Effector memory CD8-positive, alpha-beta T cell (primary cell): ENCODE results near the gene WFDC13.

Source experiments
- ATAC-seq: fragments of 150-1000 bp; cut with Tn5 transposase; replicated peaks from 2 replicates; pipeline ENCODE4 v1.10.0; 2021; ENCODE audit warnings: mild to moderate bottlenecking, moderate library complexity
- DNase-seq, 3 experiments: peaks; one replicate each; pipeline ENCODE4 v3.0.0; 2021
- H3K27ac Mint-ChIP-seq, 2 donors: one replicate each; pipeline ENCODE4 v1.8.0; 2022; ENCODE audit warnings: mild to moderate bottlenecking in 2 of 2, mixed read lengths in 2 of 2, moderate library complexity in 2 of 2
- H3K27me3 Mint-ChIP-seq, 2 donors: one replicate each; pipeline ENCODE4 v1.8.0; 2022; ENCODE audit warnings: mixed read lengths in 2 of 2
- H3K36me3 Mint-ChIP-seq: one replicate; pipeline ENCODE4 v1.8.0; 2022; ENCODE audit warnings: mild to moderate bottlenecking, moderate library complexity, mixed read lengths; ENCODE audit not compliant: insufficient read depth
- H3K4me1 Mint-ChIP-seq, 2 donors: one replicate each; pipeline ENCODE4 v1.8.0; 2022; ENCODE audit warnings: low read depth in 2 of 2, mixed read lengths in 2 of 2
- H3K4me3 Mint-ChIP-seq, 2 donors: one replicate each; pipeline ENCODE4 v1.8.0; 2022; ENCODE audit warnings: mild to moderate bottlenecking in 2 of 2, mixed read lengths in 2 of 2, moderate library complexity in 2 of 2
- H3K9me3 Mint-ChIP-seq, 2 donors: one replicate each; pipeline ENCODE4 v1.8.0; 2022; ENCODE audit warnings: mixed read lengths in 2 of 2

Gene WFDC13

GRCh38 chr20:45732199-45732598 lies 30.4 kb downstream of the WFDC13 start:
- H3K4me3 Mint-ChIP-seq: no peak overlapping the region
- H3K27me3 Mint-ChIP-seq: peaks cover 25 to 51% of the 10 kb centered on the region in 2 donors
- DNase-seq (no peak), ATAC-seq (no peak)
- H3K9me3 Mint-ChIP-seq: peaks cover 2 to 8% of the 10 kb centered on the region in 2 donors
- H3K4me1 Mint-ChIP-seq: no peaks in the 10 kb centered on the region
- H3K36me3 Mint-ChIP-seq: no peaks in the 10 kb centered on the region
- no peak overlapping the region for H3K27ac Mint-ChIP-seq

GRCh38 chr20:45735552-45735951 lies 33.7 kb downstream of the WFDC13 start:
- ATAC-seq: no peak
- Mint-ChIP-seq H3K4me1 (no peaks in the 10 kb centered on the region), H3K36me3 (no peaks in the 10 kb centered on the region), H3K27me3 (peaks cover 36 to 74% of the 10 kb centered on the region in 2 donors), H3K27ac (no peak overlapping the region), H3K9me3 (peaks cover 2 to 8% of the 10 kb centered on the region in 2 donors), H3K4me3 (no peak overlapping the region)
- DNase-seq: no peak

- DNase-seq: no peak
- no peak for ATAC-seq
These were observed 34.1 kb downstream of the WFDC13 start for GRCh38 chr20:45735988-45736387.

GRCh38 chr20:45742596-45742995 lies 40.8 kb downstream of the WFDC13 start:
- Mint-ChIP-seq H3K4me3 (no peak overlapping the region), H3K9me3 (no peaks in the 10 kb centered on the region), H3K27ac (no peak overlapping the region), H3K27me3 (peaks cover 40 to 50% of the 10 kb centered on the region in 2 donors), H3K4me1 (no peaks in the 10 kb centered on the region), H3K36me3 (peaks cover 3% of the 10 kb centered on the region)
- DNase-seq: no peak
- ATAC-seq: no peak

More at GRCh38 chr20:45735988-45736387, 34.1 kb downstream of the WFDC13 start:
- Mint-ChIP-seq H3K27me3 (peaks cover 39 to 74% of the 10 kb centered on the region in 2 donors), H3K36me3 (no peaks in the 10 kb centered on the region), H3K9me3 (peaks cover under 1 to 8% of the 10 kb centered on the region in 2 donors), H3K27ac (no peak overlapping the region), H3K4me3 (no peak overlapping the region), H3K4me1 (no peaks in the 10 kb centered on the region)

- Mint-ChIP-seq H3K27ac (no peak overlapping the region), H3K27me3 (peaks cover 53 to 55% of the 10 kb centered on the region in 2 donors), H3K4me3 (no peak overlapping the region), H3K4me1 (no peaks in the 10 kb centered on the region), H3K36me3 (peaks cover 3% of the 10 kb centered on the region), H3K9me3 (no peaks in the 10 kb centered on the region)
- ATAC-seq: no peak
- DNase-seq: no peak
These were observed 43.2 kb downstream of the WFDC13 start for GRCh38 chr20:45745015-45745414.

- Mint-ChIP-seq H3K27me3 (peaks cover 34 to 58% of the 10 kb centered on the region in 2 donors), H3K9me3 (no peaks in the 10 kb centered on the region), H3K4me3 (no peak overlapping the region), H3K4me1 (no peaks in the 10 kb centered on the region), H3K27ac (no peak overlapping the region), H3K36me3 (no peaks in the 10 kb centered on the region)
- ATAC-seq: no peak
- no peak for DNase-seq
These were observed 49.9 kb downstream of the WFDC13 start for GRCh38 chr20:45751721-45752120.

GRCh38 chr20:45752746-45753145 lies 50.9 kb downstream of the WFDC13 start:
- no peak for DNase-seq
- no peaks in the 10 kb centered on the region for H3K9me3 Mint-ChIP-seq
- H3K4me3 Mint-ChIP-seq: no peak overlapping the region
- no peaks in the 10 kb centered on the region for H3K36me3 Mint-ChIP-seq
- ATAC-seq: no peak
- H3K4me1 Mint-ChIP-seq: no peaks in the 10 kb centered on the region
- H3K27me3 Mint-ChIP-seq: peaks cover 25 to 57% of the 10 kb centered on the region in 2 donors
- H3K27ac Mint-ChIP-seq: no peak overlapping the region

GRCh38 chr20:45758096-45758495 lies 56.3 kb downstream of the WFDC13 start:
- Mint-ChIP-seq H3K27me3 (peaks cover 16 to 34% of the 10 kb centered on the region in 2 donors), H3K9me3 (no peaks in the 10 kb centered on the region), H3K36me3 (no peaks in the 10 kb centered on the region), H3K4me3 (no peak overlapping the region), H3K27ac (no peak overlapping the region), H3K4me1 (no peaks in the 10 kb centered on the region)
- ATAC-seq (no peak), DNase-seq (no peak)
